ENCODE data around the gene ZEB1. TPM values are rescaled to one million over a fixed set of nuclear protein-coding genes. Genes with fewer than 3 reads are reported as not detected.

The ZEB1 gene
- total RNA-seq, 1 experiment from 2014 or later = 0.39 TPM

- Histone ChIP-seq H4K20me1 (ENCODE audit: control insufficient read depth, insufficient read depth, insufficient read length) (no peaks in the 10 kb centered on the region), H3K79me2 (ENCODE audit: insufficient read depth, low read length) (no peaks in the 10 kb centered on the region), H4K8ac (replicated peaks; ENCODE audit: insufficient read length, low read depth, low read length) (no peak overlapping the region), H3T11ph (ENCODE audit: low read length) (no peak overlapping the region), H3K4me1 (ENCODE audit: insufficient read depth, low read length) (no peaks in the 10 kb centered on the region), H2BK15ac (ENCODE audit: low read depth, low read length) (no peak overlapping the region), H2AFZ (ENCODE audit: low read length) (no peak overlapping the region), H3K9ac (ENCODE audit: extremely low read depth, insufficient read length, low read length) (no peak overlapping the region), H3K27me3 (ENCODE audit: insufficient read depth, low read length) (no peaks in the 10 kb centered on the region), H3K23me2 (ENCODE audit: insufficient read length, low read depth, low read length, poor library complexity, severe bottlenecking) (no peaks in the 10 kb centered on the region), H2BK120ac (ENCODE audit: low read depth, low read length, poor library complexity, severe bottlenecking) (no peak overlapping the region), H3K27ac (ENCODE audit: insufficient read length, low read depth, low read length) (no peak overlapping the region), H2BK12ac (ENCODE audit: insufficient read length, low read depth, low read length) (no peak overlapping the region), H3K4ac (ENCODE audit: low read depth, low read length) (no peak overlapping the region), H3K56ac (ENCODE audit: insufficient read length, low read depth, low read length) (no peak overlapping the region), H3K14ac (ENCODE audit: insufficient read depth, low read length) (no peak overlapping the region), H3K79me1 (ENCODE audit: insufficient read depth, low read depth, low read length, poor library complexity, severe bottlenecking) (no peaks in the 10 kb centered on the region), H3K23ac (ENCODE audit: insufficient read length, low read depth, low read length) (no peak overlapping the region), H4K5ac (ENCODE audit: insufficient read length, low read depth, low read length) (no peak overlapping the region), H2AK5ac (ENCODE audit: insufficient read length, low read length) (no peak overlapping the region), H2BK5ac (ENCODE audit: insufficient read length, low read length) (no peak overlapping the region), H2BK20ac (ENCODE audit: low read depth, low read length, poor library complexity, severe bottlenecking) (no peak overlapping the region), H3K18ac (ENCODE audit: insufficient read length, low read depth, low read length) (no peak overlapping the region), H4K91ac (ENCODE audit: insufficient read length, low read depth, low read length) (no peak overlapping the region), H3K4me2 (ENCODE audit: insufficient read depth, insufficient read length, low read length) (no peak overlapping the region), H3K9me3 (ENCODE audit: control insufficient read depth, low read depth, low read length) (no peaks in the 10 kb centered on the region)
- Mint-ChIP-seq H3K4me1 (peaks cover 3 to 4% of the 10 kb centered on the region in 2 experiments), H3K9me3 (no peaks in the 10 kb centered on the region), H3K36me3 (ENCODE audit: insufficient read depth in 1 of 3, low read depth in 3 of 3) (no peaks in the 10 kb centered on the region), H3K27ac (no peak overlapping the region), H3K4me3 (no peak overlapping the region), H3K27me3 (ENCODE audit: low read depth) (no peaks in the 10 kb centered on the region)
- DNase-seq = no peak
- no CpG with 5 or more reads among the region's 3 CpGs for WGBS (ENCODE audit: extremely low coverage, insufficient read length, low lambda C conversion rate)
- TF ChIP-seq, protein P1, sequence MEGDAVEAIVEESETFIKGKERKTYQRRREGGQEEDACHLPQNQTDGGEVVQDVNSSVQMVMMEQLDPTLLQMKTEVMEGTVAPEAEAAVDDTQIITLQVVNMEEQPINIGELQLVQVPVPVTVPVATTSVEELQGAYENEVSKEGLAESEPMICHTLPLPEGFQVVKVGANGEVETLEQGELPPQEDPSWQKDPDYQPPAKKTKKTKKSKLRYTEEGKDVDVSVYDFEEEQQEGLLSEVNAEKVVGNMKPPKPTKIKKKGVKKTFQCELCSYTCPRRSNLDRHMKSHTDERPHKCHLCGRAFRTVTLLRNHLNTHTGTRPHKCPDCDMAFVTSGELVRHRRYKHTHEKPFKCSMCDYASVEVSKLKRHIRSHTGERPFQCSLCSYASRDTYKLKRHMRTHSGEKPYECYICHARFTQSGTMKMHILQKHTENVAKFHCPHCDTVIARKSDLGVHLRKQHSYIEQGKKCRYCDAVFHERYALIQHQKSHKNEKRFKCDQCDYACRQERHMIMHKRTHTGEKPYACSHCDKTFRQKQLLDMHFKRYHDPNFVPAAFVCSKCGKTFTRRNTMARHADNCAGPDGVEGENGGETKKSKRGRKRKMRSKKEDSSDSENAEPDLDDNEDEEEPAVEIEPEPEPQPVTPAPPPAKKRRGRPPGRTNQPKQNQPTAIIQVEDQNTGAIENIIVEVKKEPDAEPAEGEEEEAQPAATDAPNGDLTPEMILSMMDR (conservative IDR thresholded peaks at IDR 0.05) = no peak
These were observed 15.8 kb upstream of the ZEB1 start for GRCh38 chr10:31303212-31303611.
